ENCODE results near the gene ORC3. TPM values are rescaled to one million over a fixed set of nuclear protein-coding genes. Genes with fewer than 3 reads are reported as not detected.

The ORC3 gene
- total RNA-seq, 1 donor from 2014 or later: 20.1 TPM

GRCh38 chr6:87628881-87629280 is 38.9 kb downstream of the ORC3 start:
- Mint-ChIP-seq H3K27me3 (ENCODE audit: unreplicated experiment) (peaks cover 1% of the 10 kb centered on the region), H3K27ac (ENCODE audit: unreplicated experiment) (no peak overlapping the region)

GRCh38 chr6:87630746-87631145 is 40.8 kb downstream of the ORC3 start:
- Mint-ChIP-seq H3K4me1 (ENCODE audit: low read depth, unreplicated experiment) (no peaks in the 10 kb centered on the region), H3K9me3 (ENCODE audit: unreplicated experiment) (no peaks in the 10 kb centered on the region), H3K36me3 (ENCODE audit: unreplicated experiment) (no peaks in the 10 kb centered on the region), H3K27ac (ENCODE audit: unreplicated experiment) (no peak overlapping the region), H3K4me3 (ENCODE audit: unreplicated experiment) (no peak overlapping the region), H3K27me3 (ENCODE audit: unreplicated experiment) (peaks cover 1% of the 10 kb centered on the region)
- DNase-seq: no peak
- no peak for TF ChIP-seq CTCF (IDR thresholded peaks at IDR 0.05; ENCODE audit: partially characterized antibody, unreplicated experiment)

More at GRCh38 chr6:87628881-87629280, 38.9 kb downstream of the ORC3 start:
- no peak for TF ChIP-seq CTCF (IDR thresholded peaks at IDR 0.05; ENCODE audit: partially characterized antibody, unreplicated experiment)
- H3K4me1 Mint-ChIP-seq (ENCODE audit: low read depth, unreplicated experiment): no peaks in the 10 kb centered on the region
- H3K36me3 Mint-ChIP-seq (ENCODE audit: unreplicated experiment): no peaks in the 10 kb centered on the region
- no peak for DNase-seq
- H3K4me3 Mint-ChIP-seq (ENCODE audit: unreplicated experiment): no peak overlapping the region
- no peaks in the 10 kb centered on the region for H3K9me3 Mint-ChIP-seq (ENCODE audit: unreplicated experiment)

DNA sequence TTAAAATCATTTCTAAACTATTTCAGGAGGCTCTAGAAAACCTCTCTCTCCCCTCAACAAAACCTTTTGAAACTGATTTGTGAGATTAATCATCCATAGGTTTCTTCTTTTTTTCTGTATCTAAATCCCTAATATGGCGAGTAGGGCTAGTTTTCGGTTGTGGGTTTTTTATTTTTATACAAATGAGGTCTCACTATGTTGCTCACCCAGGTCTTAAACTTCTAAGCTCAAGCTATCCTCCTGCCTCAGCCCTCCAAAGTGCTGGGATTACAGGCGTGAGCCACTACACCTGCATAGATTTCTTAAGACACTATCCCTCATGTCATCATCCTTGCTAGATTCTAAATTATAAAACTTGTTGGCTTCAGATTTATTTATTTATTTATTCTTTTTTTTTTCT is 43.9 kb downstream of the ORC3 start:
- Mint-ChIP-seq H3K4me3 (ENCODE audit: unreplicated experiment) (no peak overlapping the region), H3K27ac (ENCODE audit: unreplicated experiment) (no peak overlapping the region), H3K27me3 (ENCODE audit: unreplicated experiment) (no peaks in the 10 kb centered on the region), H3K4me1 (ENCODE audit: low read depth, unreplicated experiment) (no peaks in the 10 kb centered on the region), H3K9me3 (ENCODE audit: unreplicated experiment) (no peaks in the 10 kb centered on the region), H3K36me3 (ENCODE audit: unreplicated experiment) (no peaks in the 10 kb centered on the region)
- DNase-seq: no peak
- no peak for TF ChIP-seq CTCF (IDR thresholded peaks at IDR 0.05; ENCODE audit: partially characterized antibody, unreplicated experiment)

- Mint-ChIP-seq H3K27me3 (ENCODE audit: unreplicated experiment) (no peaks in the 10 kb centered on the region), H3K9me3 (ENCODE audit: unreplicated experiment) (no peaks in the 10 kb centered on the region), H3K4me1 (ENCODE audit: low read depth, unreplicated experiment) (no peaks in the 10 kb centered on the region), H3K36me3 (ENCODE audit: unreplicated experiment) (no peaks in the 10 kb centered on the region), H3K27ac (ENCODE audit: unreplicated experiment) (no peak overlapping the region), H3K4me3 (ENCODE audit: unreplicated experiment) (no peak overlapping the region)
- TF ChIP-seq CTCF (IDR thresholded peaks at IDR 0.05; ENCODE audit: partially characterized antibody, unreplicated experiment): no peak
- no peak for DNase-seq
Observed at GRCh38 chr6:87636315-87636714, 46.4 kb downstream of the ORC3 start.

DNA sequence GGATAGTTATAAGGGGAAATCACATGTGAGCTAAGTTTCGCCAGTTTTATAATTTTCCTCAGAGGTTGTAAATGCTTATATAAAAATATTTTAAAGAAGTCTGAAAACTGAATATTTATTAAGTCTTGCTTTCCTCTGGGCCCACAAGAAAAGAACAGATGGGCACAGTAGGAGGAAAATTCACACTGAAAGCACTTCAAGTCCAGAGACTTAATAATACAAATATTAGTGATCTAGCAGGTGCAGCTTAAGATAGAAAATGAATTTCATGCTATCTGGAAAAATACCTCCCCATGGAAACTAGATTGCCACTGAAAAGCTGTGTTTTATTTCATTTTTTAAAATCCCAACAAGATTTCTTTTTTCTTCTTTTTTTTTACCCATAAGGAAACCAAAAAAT is 47.2 kb downstream of the ORC3 start:
- no peak overlapping the region for H3K4me3 Mint-ChIP-seq (ENCODE audit: unreplicated experiment)
- no peaks in the 10 kb centered on the region for H3K27me3 Mint-ChIP-seq (ENCODE audit: unreplicated experiment)
- no peaks in the 10 kb centered on the region for H3K9me3 Mint-ChIP-seq (ENCODE audit: unreplicated experiment)
- no peak for DNase-seq
- no peak overlapping the region for H3K27ac Mint-ChIP-seq (ENCODE audit: unreplicated experiment)
- H3K36me3 Mint-ChIP-seq (ENCODE audit: unreplicated experiment): no peaks in the 10 kb centered on the region
- TF ChIP-seq CTCF (IDR thresholded peaks at IDR 0.05; ENCODE audit: partially characterized antibody, unreplicated experiment): no peak
- H3K4me1 Mint-ChIP-seq (ENCODE audit: low read depth, unreplicated experiment): no peaks in the 10 kb centered on the region
